Non-pigmented ciliary epithelial cell (primary cell): ENCODE results near the gene TNS2.

Experiments
- DNase-seq: peaks from one replicate; pipeline ENCODE4 v3.0.0-alpha.2; 2010; ENCODE audit warnings: low read depth

Gene TNS2

DNA sequence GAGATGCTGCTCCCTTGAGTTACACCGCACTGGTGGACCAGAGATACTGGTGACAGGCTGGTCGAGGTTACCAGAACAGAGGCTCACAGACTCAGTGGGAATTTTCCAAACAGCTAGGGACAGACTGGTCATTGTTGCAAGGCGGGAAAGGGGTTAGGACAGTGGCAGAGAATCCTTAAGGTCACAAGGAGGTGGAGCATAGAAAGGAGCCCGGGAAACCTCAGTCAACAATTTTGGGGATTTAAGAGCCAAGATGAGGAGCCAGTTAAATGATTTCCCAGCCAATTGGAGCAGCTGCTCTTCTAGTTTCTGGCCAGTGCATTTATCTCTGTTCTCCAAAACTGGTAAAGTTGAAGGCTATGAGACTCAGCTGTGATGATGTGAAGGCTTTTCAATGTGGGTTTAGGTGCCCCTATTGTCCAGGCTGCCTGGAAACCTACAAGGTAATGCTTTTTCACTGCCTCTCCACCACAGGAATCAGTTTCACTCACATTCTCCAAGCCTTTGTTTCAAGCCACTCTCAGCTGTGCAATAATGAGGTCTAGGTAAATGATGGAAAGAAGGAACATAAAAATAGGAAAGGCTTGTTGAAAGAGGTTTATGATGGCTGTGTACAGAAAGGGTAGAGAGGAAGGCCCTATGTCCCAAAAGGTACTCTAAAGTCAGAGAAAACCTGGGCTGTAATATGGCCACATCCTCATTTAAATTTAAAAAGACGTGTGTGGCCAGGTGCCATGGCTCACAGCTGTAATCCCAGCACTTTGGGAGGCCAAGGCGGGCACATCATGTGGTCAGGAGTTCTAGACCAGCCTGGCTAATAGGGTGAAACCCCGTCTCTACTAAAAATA, 7.0 kb upstream of the TNS2 start:
- no peak for DNase-seq

DNA sequence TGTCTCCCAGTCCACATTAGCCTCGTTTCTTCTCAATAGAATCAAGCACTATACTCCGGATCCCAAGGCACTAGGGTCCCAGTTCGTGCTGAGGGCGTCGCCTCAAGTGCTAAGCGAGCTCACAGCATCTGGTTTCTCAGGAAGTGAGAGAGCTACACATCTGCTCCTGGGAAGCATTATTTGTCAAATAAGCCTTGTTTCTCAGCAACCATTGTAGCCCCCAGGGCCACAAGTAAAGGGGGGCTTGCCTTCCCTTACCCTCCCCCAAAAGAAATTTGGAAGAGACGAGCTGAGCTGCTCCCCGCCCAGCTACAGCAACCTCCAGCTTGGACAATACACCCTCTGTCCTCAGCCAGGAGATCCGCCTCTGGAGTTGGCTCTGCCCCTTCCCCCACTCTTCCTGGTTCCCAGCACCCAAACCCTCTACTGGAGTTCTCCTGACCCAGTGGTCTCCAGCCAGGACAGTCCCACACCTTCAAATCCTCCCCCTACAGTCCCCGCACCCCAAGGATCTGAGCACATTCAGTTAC, 5.7 kb upstream of the TNS2 start:
- no peak for DNase-seq

DNA sequence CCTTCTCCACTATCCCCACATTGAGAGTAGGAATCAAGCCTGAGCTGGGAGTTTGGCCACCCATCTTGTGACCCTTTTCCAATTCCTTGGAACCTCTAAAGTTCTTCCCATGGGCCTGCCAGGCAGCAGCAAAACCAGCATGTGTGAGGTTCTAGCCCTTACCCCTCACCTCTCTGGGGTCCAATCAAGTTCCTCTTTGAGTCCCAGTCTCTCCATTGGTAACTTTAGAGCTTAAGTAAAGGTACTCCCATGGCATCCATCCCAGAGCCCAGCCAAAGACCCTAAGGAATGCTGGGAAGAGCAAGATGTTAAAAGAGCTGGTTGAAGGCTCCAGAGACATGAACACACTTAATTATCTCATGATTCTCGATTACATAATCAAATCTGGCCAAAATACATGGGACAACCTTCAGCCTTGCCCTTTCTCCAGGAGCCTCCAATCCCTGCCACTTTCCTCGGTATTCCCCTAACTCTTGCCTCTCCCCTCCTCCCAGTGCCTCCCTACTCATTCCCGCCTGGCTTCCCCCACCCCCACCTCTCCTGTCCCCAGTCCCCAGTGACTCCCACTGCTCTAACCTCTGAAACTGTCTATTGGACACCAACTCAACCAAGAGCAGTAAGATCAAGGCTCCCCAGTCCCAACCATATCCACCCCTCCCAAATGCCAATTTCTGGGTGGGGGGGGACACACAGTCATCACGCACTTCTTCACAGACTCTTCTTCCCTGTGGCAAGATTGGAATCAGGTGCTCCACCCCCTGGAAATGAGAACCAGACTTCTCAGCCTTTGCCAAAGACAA, 4.8 kb upstream of the TNS2 start:
- no peak for DNase-seq

DNA sequence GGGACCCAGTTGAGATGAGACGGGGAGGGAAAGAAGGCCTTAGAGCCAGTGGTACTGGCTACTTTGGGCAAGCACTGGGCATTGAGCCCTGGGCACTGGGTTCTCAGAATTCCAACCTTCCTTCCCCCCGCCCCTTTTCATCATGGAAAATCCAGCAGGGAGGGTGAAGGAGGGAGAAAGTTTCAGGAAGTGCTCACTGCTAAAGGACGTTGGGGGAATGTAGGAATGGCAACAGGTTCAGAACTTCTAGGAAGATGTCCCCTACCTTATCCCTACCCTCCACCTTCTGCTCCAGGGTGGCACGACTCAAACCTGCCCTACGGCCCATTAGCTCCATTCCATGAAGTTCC, 4.2 kb upstream of the TNS2 start:
- no peak for DNase-seq

DNA sequence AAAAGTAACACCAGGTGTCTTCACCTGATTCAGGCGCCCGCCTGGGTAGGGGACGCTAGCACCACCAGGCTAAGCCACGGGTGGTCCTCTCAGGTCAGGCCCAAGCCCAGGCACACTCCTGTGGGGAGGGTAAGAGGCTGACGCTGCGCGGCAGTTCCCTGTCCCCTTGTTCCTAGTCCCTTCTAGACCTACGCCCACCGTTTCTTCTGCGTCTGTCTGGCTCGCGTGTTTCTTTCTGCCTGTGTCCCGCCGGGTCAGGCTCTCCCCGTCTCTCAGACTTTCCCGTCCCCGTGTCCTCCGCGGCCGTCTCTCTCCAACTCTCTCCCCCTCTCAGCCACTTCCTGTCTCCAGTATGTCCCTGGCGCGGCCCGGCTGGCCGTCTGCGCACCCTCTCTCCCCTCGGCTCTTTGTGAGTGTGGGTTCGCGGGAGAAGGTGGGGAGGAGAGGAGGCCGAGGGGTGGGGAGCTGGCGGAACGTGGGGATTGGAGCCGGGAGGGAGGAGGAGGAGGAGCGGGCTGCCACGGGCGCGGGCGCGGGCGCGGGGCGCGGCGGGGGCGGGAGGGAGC, 3.1 kb upstream of the TNS2 start:
- no peak for DNase-seq

DNA sequence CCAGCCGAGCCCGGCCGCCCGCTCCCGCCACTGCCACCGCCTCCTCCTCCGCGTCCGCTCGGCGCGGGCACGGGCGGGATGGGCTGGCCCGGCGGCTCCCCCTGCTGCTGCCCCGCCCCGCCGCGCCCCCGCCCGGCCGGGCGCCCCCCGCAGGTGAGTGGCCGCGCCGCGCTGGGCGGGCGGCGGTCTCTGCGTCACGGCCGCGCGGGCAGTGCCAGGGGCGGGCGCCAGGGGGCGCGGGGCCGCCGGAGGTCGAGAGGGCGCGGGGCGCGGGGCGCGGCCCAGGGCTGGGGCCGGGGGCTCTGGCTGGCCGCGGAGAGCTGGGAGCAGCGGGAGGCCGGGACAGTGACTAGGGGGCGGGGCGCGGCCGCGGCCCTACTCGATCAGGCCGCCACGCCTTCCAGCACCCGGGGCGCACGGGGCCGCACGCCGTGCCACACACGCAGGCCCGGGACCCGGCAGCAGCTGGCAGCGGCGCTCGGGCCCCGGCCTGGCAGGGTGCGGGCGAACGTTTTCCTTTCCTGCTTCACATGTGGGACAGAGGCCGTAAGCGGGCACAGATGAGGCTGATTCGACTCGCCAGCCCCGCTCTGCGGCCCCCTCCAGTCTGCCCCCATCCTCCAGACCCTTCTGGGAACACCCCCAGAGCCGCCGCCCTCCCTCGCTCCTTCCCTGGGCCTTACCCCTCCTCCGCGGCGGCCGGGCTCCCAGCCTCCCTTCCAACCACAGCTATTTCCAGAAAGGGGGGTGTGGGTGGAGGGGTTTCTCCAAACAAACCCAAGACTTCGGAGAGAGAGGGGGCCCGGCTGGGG, 2.4 kb upstream of the TNS2 start:
- DNase-seq: no peak

DNA sequence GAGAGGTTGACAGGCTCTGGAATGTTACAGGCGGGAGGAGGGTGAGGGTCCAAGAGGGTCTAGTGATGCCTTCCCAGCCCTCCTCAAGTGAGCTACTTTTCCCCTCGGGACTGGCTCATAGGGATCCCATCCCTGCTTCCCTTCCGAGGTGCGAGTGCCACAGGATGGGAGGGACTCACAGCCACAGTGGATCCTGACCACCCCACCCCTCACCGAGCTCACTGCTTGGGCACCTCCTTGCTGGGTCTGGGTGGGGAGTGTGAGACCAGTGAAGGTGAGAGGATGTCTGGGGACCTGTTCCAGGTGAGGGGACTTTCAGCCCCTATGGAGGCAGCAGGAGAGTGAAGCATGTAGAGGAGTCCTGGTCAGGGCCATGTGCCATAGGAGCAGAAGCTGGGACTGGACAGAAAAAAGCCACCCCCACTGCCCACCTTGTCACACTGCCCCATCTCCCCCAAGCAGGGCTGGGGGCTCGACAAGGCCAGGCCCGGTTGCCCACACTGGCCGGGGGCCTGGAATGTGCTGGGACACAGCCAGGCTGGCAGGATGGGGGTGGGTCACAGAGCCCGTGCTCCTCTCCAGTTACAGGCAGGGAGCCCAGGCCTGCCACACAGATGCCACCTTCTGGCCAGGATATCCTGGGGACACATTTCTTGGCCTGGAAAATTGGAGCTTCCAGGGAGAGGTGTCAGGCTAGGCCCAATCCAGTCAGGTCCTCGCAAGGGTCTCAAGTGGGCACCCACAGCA, 1.7 kb upstream of the TNS2 start:
- DNase-seq: no peak

DNA sequence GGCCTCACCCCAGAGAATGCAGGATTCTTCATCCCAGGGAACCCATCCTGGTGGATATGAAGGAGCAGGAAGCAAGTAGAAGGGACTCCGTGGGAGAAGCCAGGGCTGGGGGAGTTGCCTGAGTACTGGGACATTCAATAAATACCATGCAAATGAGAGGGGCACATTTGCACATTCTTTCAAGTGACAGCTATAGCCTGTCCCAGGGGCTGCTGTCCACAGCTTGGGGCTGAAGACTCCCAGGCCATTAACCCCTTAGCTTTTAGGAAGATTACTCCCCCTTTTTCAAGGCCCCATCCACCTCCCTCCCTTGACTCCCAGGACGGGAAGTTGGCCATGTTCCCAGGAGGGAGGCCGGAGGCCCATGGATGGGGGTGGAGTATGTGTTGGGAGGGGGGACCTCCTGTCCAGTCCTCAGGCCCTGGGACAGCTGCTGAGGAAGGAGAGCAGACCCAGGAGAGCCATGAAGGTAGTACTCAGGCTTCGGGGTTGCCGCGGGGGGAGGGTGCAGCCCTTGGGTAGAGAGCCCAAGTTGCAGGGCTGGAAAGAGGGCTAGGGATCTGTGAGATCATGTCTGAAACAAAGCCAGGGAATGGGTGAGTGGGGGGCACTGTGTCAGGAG, 974 bp upstream of the TNS2 start:
- no peak for DNase-seq

DNA sequence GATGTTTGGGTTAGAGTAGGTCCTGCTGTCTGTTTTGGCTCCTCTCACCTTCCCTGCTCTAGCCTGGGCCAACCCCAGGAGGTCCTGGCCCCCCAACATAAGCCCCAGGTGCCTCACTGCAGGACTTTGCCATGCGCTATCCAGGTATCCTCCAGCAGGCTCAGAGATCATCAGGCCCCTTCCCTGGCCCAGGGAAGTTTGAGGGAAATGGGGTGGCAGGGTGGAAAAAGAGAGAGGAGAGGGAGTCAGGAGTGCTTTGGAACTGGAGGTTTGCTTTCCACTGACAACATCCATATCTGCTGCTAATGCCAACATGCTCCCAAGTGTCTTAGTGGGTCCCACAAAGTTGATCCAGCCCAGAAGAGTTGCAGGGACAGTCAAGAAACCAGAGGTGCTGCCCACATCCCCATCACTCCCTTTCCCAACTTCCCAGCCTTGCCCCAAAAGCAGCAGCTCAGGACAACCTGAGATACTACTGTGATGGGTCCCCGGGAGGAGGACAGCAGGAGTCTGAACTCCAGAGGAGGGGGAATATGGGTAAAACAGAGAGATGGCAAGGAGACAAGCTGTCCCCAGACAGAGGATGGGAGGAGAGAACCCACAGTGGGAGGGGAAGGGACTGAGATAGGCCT, 677 bp downstream of the TNS2 start:
- no peak for DNase-seq

DNA sequence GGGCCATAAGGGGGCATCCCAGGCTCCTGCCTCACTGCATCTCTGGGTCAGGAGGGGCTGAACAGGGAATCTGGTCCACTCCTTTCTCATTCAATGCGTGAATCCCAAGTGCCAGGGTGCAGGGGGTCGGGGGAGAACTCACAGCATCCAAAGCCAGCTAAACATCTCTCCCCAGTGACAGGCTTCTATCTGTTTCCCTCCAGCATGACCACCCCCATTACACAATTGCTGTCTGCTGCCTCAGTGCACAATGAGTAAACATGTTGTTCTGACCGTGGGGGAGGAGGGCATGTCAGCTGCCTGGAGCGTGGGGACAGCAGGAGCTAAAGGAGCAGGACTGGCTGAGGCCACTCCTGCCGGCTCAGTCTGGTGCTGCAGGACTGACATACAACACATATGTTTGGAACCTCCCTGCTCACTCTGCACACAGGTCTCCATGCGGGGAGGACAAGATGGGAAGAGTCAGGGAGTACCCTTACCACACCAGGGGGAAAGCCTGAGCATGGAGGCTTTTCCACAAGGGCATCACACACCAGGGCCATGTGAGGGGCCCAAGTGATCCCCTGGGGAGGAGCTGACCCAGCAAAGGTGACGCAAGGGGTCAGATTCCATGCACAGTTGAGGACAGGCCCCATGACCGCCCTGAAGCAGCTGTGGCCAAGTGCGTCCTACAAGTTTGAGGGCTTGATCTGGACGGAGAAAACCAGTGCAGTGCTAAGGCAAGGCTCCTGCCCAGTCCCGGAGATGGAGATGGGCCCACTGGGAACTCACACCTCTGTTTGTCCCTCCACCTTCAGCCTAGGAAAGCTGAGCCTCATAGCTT, 1.4 kb downstream of the TNS2 start:
- DNase-seq: no peak

DNA sequence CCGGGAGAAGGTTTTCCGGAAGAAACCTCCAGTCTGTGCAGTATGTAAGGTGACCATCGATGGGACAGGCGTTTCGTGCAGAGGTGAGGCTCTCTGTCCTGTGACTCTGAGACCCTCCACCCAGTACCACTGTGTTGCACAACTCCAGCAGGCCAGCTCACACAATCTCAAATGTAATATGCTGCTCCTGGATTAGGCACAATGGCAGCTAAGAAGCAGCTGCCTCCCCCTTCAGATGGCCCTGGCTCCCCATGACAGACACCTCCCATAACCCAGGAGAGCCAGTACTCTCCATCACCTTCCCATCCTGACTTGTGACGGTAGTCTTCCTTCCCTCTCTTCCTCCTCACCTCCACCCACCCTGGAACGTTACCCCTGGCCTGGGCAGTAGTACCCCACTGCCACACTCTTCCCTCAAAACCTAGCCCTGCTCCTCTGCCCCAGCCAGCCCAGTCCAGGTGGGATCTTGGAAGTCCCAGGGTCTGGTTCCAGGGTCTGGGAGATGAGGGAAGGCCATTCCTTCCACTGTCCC, 2.1 kb downstream of the TNS2 start:
- no peak for DNase-seq

DNA sequence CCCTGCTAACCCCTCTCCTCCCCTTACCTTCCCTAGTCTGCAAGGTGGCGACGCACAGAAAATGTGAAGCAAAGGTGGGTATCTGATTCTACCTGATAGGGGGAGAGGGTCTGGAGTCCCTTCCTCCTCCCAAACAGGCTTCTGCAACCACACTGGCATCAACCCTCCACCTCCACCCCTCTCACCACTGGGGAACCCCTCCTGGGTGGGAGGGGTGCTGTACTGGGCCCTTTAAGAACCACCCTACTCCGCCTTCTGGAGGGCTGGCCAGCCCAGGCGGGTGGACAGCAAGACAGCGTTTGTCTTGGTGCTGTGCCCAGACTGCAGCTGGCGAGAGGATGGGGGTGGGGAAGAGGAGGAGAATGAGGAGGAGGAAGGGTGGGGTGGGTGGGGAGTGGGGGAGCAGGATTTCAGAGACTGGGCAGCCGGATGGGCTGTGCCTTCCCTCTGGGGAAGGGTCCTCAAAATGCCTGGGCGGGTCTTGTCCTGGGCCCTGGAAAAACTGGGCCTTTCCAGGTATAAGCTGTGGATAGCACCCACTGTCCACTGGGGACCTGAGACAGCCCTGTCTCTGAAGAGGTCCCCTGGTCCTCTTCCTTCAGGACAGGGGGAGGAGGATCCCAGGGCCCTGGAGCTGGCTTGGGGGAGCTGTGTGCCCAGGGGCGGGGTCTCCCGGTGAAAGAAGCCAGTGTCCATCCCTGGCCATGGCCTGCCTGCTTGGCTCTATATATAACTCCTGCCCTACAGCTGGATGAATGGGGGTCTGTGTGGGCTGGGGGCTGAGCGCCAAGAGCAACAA, 2.8 kb downstream of the TNS2 start:
- no peak for DNase-seq

DNA sequence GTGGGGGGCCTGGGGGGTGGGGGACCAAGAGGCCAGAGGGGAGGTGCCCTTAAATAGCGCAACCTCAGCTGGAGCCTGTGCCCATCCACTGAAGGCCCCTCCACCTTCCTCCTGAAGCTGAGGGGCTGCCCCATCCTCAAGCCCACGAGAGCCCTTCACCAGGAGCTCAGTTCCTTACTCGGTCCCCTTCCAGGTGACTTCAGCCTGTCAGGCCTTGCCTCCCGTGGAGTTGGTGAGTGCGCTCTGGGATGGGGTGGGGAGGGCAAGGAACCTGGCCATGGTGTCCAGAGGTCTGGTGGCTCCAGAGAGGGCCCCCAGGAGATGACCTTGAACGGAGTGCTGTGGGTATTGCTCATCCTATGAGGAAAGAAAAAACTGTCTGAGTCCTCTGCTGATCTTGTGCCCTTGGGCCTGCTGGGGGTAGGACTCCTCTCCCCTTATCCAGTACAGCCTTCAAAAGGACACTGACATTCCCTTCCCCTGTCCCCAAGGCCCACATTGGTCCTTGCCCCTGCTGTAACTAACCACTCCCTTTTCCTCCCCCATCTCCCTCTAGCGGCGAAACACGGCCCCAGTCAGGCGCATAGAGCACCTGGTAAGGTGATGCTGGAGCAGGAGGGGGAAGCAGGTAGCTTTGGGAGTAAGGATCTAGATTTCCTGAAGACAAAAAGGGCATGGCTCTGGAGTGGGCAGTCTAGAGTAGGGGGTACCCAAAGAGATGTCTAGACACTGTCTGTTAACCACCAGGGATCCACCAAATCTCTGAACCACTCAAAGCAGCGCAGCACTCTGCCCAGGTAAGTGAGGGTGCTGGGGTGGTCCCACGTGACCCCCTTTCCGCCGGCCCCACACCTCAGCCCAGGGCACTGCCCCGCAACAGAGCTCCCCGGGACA, 3.6 kb downstream of the TNS2 start:
- DNase-seq: no peak

DNA sequence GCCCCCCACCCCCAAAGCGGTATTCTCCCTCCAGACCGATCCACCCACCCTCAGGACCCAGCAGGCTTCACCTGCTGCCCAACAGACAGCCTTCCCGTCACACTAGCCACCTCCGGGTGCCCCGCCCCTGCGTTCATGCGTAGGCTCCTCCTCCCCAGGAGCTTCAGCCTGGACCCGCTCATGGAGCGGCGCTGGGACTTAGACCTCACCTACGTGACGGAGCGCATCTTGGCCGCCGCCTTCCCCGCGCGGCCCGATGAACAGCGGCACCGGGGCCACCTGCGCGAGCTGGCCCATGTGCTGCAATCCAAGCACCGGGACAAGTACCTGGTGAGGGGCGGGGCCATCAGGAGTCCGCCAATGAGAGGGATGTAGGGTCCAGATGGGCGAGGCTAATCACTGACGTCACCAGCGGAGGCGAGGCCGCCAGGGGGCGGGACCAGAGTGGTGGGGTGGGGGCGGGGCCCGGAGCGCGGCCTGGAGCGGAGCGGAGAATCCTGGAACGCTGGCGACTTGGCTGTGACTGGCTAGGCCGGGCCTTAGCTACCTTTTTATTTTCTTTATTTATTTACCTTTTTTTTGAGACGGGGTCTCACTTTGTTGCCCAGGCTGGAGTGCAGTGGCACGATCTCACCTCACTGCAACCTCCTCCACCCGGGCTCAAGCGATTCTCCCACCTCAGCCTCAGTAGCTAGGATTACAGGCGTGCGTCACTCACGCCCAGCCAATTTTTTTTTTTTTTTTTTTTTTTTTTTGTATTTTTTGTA, 4.4 kb downstream of the TNS2 start:
- DNase-seq: peak; percentile 63

DNA sequence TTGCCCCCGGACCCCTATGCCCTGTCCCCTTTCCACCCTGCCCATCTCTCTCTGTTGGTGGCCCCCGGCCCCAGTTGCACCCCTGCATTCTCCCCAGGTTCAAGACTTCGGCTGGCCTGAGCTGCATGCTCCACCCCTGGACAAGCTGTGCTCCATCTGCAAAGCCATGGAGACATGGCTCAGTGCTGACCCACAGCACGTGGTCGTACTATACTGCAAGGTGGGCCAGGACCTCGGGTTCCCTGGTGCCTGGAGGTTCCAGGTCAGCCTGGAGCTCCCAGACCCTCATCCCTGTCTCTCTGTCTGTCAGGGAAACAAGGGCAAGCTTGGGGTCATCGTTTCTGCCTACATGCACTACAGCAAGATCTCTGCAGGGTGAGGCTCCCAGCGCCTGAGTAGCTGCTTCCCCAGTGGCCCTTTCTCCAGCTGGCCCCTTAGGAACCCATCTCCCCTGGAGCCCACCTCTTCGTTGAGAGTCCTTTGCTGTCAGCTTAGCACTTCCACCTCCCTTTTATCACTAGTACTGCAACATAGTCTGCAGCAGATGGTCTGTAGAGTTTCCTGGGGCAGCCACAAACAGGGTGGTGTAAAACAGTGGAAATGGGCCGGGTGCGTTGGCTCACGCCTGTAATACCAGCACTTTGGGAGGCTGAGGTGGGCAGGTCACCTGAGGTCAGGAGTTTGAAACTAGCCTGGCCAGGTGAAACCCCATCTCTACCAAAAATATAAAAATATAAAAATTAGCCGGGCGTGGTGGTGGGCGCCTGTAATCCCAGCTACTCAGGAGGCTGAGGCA, 5.8 kb downstream of the TNS2 start:
- no peak for DNase-seq

DNA sequence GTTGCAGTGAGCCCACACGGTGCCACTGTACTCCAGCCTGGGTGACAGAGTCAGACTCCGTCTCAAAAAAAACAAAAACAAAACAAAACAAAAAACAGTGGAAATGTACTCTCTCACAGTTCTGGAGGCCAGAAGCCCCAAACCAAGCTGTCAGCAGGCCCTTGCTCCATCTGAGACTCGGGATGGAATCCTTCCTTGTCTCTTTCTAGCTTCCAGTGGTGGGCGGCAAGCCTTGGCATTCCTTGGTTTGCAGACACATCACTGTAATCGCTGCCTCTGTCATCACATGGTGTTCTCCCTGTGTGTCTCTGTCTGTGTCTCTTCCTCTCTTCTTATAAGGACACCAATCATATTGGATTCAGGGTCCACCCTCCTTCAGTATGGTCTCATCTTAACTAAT, 6.4 kb downstream of the TNS2 start:
- DNase-seq: no peak
